GM06990 (cell line): ENCODE data around the gene CHAF1A.

Experiments used
- DNase-seq: peaks from one replicate; pipeline ENCODE4 v3.0.0-alpha.2; 2011; ENCODE audit not compliant: insufficient read length; ENCODE audit errors: extremely low read depth
- H3K27me3 ChIP-seq: replicated peaks from 2 replicates; pipeline ENCODE4 v1.6.0; 2011; ENCODE audit warnings: low read length; ENCODE audit not compliant: control insufficient read depth, insufficient read depth
- H3K36me3 ChIP-seq: 2 replicates; pipeline ENCODE4 v1.5.1; 2011; ENCODE audit warnings: low read length; ENCODE audit not compliant: control insufficient read depth, insufficient read depth
- H3K4me3 ChIP-seq: replicated peaks from 2 replicates; pipeline ENCODE4 v1.5.1; 2011; ENCODE audit warnings: low read depth, mild to moderate bottlenecking, control low read depth, low read length
- TF ChIP-seq, protein P1 (sequence below): IDR thresholded peaks from 2 replicates; pipeline ENCODE4 v1.5.1; 2011; ENCODE audit warnings: low read length, control low read depth, mild to moderate bottlenecking, inconsistent platforms; ENCODE audit not compliant: insufficient read depth, poor library complexity, severe bottlenecking

The CHAF1A gene

DNA sequence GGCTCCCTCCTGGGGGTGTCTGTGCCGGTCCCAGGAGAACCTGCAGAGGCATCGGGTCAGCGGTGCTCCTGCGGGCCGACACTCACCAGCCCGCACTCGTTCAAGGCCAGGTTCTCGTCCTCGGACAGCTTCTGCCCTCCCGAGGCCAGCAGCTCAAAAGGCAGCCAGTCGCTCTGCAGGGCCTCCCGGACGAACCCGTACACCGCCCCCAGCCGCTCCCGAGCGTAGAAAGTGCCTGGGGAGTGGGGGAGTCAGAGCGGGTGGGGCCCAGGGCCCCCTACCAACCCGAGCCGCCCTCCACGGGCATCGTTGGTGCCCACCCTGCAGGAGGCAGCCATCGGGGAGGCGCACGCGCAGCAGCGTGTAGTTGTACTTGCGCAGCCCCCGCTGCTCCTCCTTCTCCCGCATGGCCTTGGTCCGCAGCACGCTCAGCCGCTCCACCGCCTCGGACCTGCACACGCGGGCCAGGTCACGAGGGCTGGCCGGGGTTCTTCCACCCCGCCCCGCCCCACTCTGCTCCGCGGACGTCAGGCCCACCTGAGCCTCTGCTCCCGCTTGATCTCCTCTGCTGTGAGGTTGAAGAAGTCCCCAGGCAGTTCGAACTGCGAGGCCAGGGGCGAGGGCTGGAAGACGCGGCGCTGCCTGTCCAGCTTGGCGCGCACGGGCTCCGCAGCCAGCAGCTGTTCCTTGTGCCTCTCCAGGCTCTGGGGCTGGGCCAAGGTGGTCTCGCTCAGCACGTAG, 43.7 kb downstream of the CHAF1A start:
- H3K27me3 ChIP-seq, result no peaks in the 10 kb centered on the region
- no peak for DNase-seq
- TF ChIP-seq, protein P1, sequence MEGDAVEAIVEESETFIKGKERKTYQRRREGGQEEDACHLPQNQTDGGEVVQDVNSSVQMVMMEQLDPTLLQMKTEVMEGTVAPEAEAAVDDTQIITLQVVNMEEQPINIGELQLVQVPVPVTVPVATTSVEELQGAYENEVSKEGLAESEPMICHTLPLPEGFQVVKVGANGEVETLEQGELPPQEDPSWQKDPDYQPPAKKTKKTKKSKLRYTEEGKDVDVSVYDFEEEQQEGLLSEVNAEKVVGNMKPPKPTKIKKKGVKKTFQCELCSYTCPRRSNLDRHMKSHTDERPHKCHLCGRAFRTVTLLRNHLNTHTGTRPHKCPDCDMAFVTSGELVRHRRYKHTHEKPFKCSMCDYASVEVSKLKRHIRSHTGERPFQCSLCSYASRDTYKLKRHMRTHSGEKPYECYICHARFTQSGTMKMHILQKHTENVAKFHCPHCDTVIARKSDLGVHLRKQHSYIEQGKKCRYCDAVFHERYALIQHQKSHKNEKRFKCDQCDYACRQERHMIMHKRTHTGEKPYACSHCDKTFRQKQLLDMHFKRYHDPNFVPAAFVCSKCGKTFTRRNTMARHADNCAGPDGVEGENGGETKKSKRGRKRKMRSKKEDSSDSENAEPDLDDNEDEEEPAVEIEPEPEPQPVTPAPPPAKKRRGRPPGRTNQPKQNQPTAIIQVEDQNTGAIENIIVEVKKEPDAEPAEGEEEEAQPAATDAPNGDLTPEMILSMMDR, result no peak
- H3K4me3 ChIP-seq, result no peak overlapping the region
- H3K36me3 ChIP-seq, result peaks cover 42% of the 10 kb centered on the region

DNA sequence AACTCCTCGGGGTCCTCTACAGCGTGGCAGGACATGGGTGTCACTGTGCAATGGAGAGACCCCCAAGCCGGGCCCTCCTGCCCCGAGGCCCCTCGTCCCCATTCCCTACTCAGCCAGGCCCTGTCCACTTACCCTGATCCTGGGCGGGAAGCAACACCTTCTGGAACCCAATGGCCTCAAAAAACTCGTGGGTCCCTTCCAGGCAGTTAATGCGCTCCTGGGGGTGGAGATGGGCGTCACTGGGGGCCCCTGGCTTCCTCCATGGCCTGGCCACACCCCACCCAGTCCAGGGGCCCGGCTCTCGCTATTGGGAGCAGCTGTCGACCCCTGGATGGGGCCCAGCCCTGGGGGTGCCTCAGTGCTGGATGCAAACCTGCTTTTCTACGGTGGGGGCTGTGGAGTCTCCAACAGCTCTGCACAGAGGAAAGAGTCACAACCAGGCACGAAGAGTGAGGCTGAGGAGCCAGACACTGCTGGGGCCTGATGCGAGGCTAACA, 44.3 kb downstream of the CHAF1A start:
- Histone ChIP-seq H3K27me3 (no peaks in the 10 kb centered on the region), H3K36me3 (peaks cover 42% of the 10 kb centered on the region), H3K4me3 (no peak overlapping the region)
- TF ChIP-seq, protein P1, result no peak
- DNase-seq, result no peak

DNA sequence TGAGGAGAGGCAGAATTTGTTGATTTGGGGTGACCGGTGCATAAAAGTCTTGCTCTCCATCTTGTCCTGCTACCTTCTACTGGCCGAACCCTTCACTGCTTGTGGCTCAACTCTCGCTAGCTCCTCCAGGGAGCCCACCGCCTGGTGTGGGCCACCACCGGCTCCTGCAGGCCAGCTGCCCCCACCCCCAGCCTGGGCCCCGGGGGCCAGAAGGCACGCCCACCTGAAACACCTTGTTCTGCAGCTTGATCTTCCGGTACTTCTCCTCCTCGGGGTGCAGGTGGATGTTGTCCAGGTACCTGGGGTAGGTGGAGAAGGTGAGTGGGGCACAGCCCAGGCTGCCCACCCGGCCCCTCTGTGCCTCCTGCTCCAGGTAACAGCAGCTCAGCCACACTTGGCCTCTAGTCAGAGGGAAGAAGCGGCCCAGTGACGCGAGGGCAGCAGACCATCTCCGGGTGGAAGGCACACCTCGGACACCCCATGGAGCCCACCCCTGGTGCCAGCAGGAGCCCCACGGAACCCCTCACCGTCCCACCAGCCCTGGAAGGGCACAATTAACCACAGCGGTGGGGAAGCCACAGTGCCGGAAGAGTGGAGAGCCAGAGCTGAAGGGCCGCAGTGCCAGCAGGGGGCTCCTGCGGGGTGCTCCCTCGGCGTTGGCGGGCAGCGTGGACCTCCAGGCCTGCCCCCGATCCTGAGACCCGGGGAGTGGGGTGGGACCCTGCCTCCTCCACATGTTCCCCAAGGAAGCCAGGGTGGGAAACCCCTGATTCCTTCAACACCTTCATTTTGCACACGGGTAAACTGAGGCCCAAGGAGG, 45.1 kb downstream of the CHAF1A start:
- DNase-seq, result no peak
- TF ChIP-seq, protein P1, result no peak
- no peaks in the 10 kb centered on the region for H3K27me3 ChIP-seq
- peaks cover 47% of the 10 kb centered on the region for H3K36me3 ChIP-seq
- no peak overlapping the region for H3K4me3 ChIP-seq

DNA sequence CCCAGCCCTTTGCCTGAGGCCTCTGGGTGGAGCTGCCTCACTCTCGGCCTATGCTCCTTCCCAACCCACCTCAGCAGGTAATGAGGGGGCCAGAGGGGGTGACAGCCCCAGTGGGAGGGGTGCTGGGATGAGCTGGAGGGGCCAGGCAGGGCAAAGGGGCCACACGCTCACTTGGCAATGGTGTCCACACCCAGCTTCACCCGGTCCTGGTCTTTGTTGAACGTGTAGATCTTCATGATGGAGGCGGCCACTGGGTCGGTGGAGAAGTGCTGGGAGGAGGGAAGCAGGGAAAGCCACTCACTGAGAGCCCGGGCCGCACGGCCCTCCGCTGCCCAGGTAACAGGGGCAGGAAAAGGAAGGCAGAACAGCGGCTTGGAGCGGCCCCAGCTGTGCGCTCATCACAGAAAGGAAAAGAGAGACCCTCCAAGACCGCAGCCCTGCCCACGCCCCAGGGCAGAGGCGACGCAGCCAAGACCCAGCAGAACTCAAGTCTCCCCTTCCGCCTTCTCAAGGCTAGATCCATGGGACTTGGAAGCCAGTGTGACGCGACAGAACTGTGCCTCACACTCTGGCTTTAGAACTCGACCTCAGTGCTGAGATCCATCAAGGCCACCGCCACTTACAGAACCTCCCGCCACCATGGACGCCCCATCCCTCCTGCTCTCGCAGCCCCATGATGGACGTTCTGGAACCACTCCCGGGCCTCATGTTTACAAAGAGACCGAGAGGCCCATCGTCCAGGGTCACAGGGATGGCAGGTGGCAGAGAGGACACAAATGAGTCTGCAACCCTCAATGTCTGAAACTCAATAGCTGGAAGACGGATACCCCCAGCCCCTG, 45.9 kb downstream of the CHAF1A start:
- no peaks in the 10 kb centered on the region for H3K27me3 ChIP-seq
- H3K4me3 ChIP-seq, result no peak overlapping the region
- H3K36me3 ChIP-seq, result peaks cover 53% of the 10 kb centered on the region
- DNase-seq, result no peak
- TF ChIP-seq, protein P1, result no peak

DNA sequence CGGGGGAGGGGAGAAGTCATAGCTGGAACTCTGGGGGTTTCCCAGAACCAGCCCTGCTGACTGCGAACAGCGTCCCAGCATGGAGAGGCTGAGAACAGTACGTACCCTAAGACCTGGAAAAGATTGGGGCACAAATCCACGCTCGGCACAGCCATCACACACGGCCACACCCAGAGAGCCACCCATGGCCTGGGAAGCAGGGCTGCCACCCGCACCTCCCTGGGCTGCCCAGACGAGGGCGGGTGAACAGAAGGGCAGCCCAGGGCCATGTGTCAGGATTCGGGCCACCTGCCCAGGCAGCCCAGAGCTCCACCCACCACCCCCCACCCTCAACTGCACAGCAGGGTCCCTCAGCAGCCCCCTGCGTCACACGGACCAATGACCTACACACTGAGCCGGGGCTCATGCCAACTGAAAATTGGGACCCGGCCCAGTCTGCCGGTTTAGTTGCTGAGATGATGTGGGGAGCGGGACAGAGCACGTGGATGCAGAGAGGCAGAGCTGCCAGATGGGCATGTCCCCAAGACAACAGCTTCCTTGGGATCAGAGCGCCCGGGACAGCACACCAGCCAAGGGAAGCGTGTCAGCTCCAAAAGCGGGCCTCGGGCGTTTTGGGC, 46.7 kb downstream of the CHAF1A start:
- H3K4me3 ChIP-seq, result no peak overlapping the region
- no peaks in the 10 kb centered on the region for H3K27me3 ChIP-seq
- H3K36me3 ChIP-seq, result peaks cover 54% of the 10 kb centered on the region
- TF ChIP-seq, protein P1, result no peak
- DNase-seq, result no peak
